HepG2 (cell line): Measurements from ENCODE around the gene GNL1. TPM values are rescaled to one million over a fixed set of nuclear protein-coding genes. Genes with fewer than 3 reads are reported as not detected.

Source experiments
- ATM ChIP-seq: fragments of 450-650 bp; IDR thresholded peaks from 2 replicates; pipeline ENCODE4 v1.7.1; 2017; ENCODE audit warnings: mild to moderate bottlenecking, borderline replicate concordance
- DR1 ChIP-seq: sonication (generic); formaldehyde crosslinking; IDR thresholded peaks from 2 replicates; pipeline ENCODE4 v1.8.0; 2021; ENCODE audit warnings: mild to moderate bottlenecking, missing genetic modification reagents, inconsistent platforms
- EED ChIP-seq: sonication (generic); formaldehyde crosslinking; IDR thresholded peaks from 2 replicates; pipeline ENCODE4 v1.5.0; 2020; ENCODE audit warnings: mild to moderate bottlenecking, missing genetic modification reagents
- FLYWCH1 ChIP-seq: sonication (generic); formaldehyde crosslinking; IDR thresholded peaks from 2 replicates; pipeline ENCODE4 v1.8.1; 2023; ENCODE audit warnings: mild to moderate bottlenecking, missing genetic modification reagents
- GTF2F1 ChIP-seq: fragments of 150-350 bp; IDR thresholded peaks from 2 replicates; pipeline ENCODE4 v1.6.1; 2014; ENCODE audit warnings: low read length
- RAD21 ChIP-seq: fragments of 450-650 bp; formaldehyde crosslinking; IDR thresholded peaks from 2 replicates; pipeline ENCODE4 v1.5.0; 2020; ENCODE audit warnings: mild to moderate bottlenecking
- RFX1 ChIP-seq: fragments of 450-650 bp; IDR thresholded peaks from 2 replicates; pipeline ENCODE4 v1.6.1; 2017
- RFX5 ChIP-seq: IDR thresholded peaks from 2 replicates; pipeline ENCODE4 v1.6.1; 2011; ENCODE audit warnings: low read depth, low read length, improper control_type of control experiment
- RNF2 ChIP-seq: fragments of 450-650 bp; conservative IDR thresholded peaks from 2 replicates; pipeline ENCODE4 v1.6.1; 2016; ENCODE audit warnings: low read depth
- THYN1 ChIP-seq: sonication (generic); formaldehyde crosslinking; IDR thresholded peaks from 2 replicates; pipeline ENCODE4 v1.8.1; 2023; ENCODE audit warnings: low read depth, mild to moderate bottlenecking, moderate library complexity, missing genetic modification reagents, borderline replicate concordance
- UBTF ChIP-seq: sonication (generic); formaldehyde crosslinking; IDR thresholded peaks from 2 replicates; pipeline ENCODE4 v1.4.0; 2020; ENCODE audit warnings: mild to moderate bottlenecking, missing genetic modification reagents
- ZHX2 ChIP-seq, 2 experiments: sonication (generic) in 1 of 2; formaldehyde crosslinking in 1 of 2; IDR thresholded peaks; 2 replicates each; pipeline versions ENCODE4 v1.6.1 to v1.9.0; 2014 to 2022; ENCODE audit warnings: antibody characterized with exemption in 1 of 2, borderline replicate concordance in 1 of 2, inconsistent platforms in 1 of 2, low read depth in 1 of 2, missing genetic modification reagents in 1 of 2
- ZNF432 ChIP-seq: sonication (generic); formaldehyde crosslinking; IDR thresholded peaks from 2 replicates; pipeline ENCODE4 v1.5.0; 2020; ENCODE audit warnings: missing genetic modification reagents, mild to moderate bottlenecking, borderline replicate concordance
- ZNF720 ChIP-seq: sonication (generic); formaldehyde crosslinking; IDR thresholded peaks from 2 replicates; pipeline ENCODE4 v1.4.0; 2020; ENCODE audit warnings: missing genetic modification reagents
- ZNF788 ChIP-seq: sonication (generic); formaldehyde crosslinking; IDR thresholded peaks from 2 replicates; pipeline ENCODE4 v1.5.0; 2020; ENCODE audit warnings: mild to moderate bottlenecking, missing genetic modification reagents, borderline replicate concordance
- ZSCAN30 ChIP-seq: sonication (generic); formaldehyde crosslinking; IDR thresholded peaks from 2 replicates; pipeline ENCODE4 v1.5.0; 2020; ENCODE audit warnings: mild to moderate bottlenecking, missing genetic modification reagents
- polyA plus RNA-seq, 8 experiments: library from polyadenylated mRNA; depleted of rRNA in 3 of 8; stranded (reverse) in 7 of 8; unstranded in 1 of 8; fragments of >200 nt; fragmentation: Illumina TruSeq in 4 of 8; extraction: Trizol in 4 of 8; gene quantifications; 2 replicates each; pipeline versions ENCODE4 v1.2.1 to v1.2.3, GENCODE V29; 2011 to 2016; ENCODE audit warnings: low read depth in 4 of 8, missing spikeins in 1 of 8, mixed read lengths in 1 of 8; ENCODE audit not compliant: insufficient read depth in 1 of 8
- total RNA-seq, 5 experiments: library from RNA; depleted of rRNA; stranded (reverse); fragments of >200 nt; fragmentation: Illumina TruSeq; extraction: Trizol; gene quantifications; 2 replicates each; pipeline ENCODE4 v1.2.3, GENCODE V29; 2016; ENCODE audit warnings: low read depth in 1 of 5
- TF ChIP-seq, protein P1 (sequence below): sonication (generic); formaldehyde crosslinking; IDR thresholded peaks from 2 replicates; pipeline ENCODE4 v1.8.0; 2022; ENCODE audit warnings: mild to moderate bottlenecking, missing genetic modification reagents

The GNL1 gene
- total and polyA plus RNA-seq, 2 of the 13 experiments (the other 11 are each of a cell fraction or from before 2014, with no cell fraction given) = 35.0 to 55.6 TPM

- no peak for TF ChIP-seq THYN1 (CRISPR knock-in tag)
- TF ChIP-seq RNF2 = no peak
- TF ChIP-seq ZNF432 (CRISPR knock-in tag) = no peak
- TF ChIP-seq UBTF (CRISPR knock-in tag) = peak; percentile 20; the same call in 1 of the 2 replicates
- TF ChIP-seq ZNF788 (CRISPR knock-in tag) = peak; percentile 72
- peak; percentile 44; the same call in 1 of the 2 replicates for TF ChIP-seq RAD21
- no peak for TF ChIP-seq FLYWCH1
- TF ChIP-seq GTF2F1 = no peak
- TF ChIP-seq ATM = no peak
- 0 out of 2 replicates have a peak, but pooled peaks have one; percentile 15 for TF ChIP-seq ZNF720 (CRISPR knock-in tag)
- TF ChIP-seq ZSCAN30 = no peak
- TF ChIP-seq EED (CRISPR knock-in tag) = peak; percentile 73; the same call in 1 of the 2 replicates
- TF ChIP-seq DR1 = no peak; the same call in 1 of the 2 replicates
- no peak for TF ChIP-seq RFX5
- TF ChIP-seq, protein P1, sequence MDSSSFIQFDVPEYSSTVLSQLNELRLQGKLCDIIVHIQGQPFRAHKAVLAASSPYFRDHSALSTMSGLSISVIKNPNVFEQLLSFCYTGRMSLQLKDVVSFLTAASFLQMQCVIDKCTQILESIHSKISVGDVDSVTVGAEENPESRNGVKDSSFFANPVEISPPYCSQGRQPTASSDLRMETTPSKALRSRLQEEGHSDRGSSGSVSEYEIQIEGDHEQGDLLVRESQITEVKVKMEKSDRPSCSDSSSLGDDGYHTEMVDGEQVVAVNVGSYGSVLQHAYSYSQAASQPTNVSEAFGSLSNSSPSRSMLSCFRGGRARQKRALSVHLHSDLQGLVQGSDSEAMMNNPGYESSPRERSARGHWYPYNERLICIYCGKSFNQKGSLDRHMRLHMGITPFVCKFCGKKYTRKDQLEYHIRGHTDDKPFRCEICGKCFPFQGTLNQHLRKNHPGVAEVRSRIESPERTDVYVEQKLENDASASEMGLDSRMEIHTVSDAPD (CRISPR knock-in tag) = 0 out of 2 replicates have a peak, but pooled peaks have one; percentile 23
- no peak for TF ChIP-seq RFX1
- peak; percentile 38; the same call in 1 of the 2 replicates for TF ChIP-seq ZHX2 (IDR thresholded peaks at IDR 0.05; ENCODE audit: low read depth)
- TF ChIP-seq ZHX2 (CRISPR knock-in tag; IDR thresholded peaks at IDR 0.05; ENCODE audit: borderline replicate concordance) = 0 out of 2 replicates have a peak, but pooled peaks have one; percentile 63
Observed at GRCh38 chr6:30556066-30556905, at the start of gene GNL1 (continued).
